Esophagus squamous epithelium (tissue), 4 donors: ENCODE results near the gene MSH3.

Experiments
- POLR2A ChIP-seq, 4 donors: fragments of 450-650 bp; IDR thresholded peaks; one replicate each; pipeline ENCODE4 v1.6.1; 2017; ENCODE audit warnings: antibody characterized with exemption in 4 of 4, mild to moderate bottlenecking in 4 of 4, moderate library complexity in 3 of 4
- TF ChIP-seq, protein P1 (sequence below), 6 experiments: fragments of 450-650 bp in 4 of 6; fragments of 200-600 bp in 2 of 6; sonication (generic) in 2 of 6; IDR thresholded peaks; one replicate each; pipeline ENCODE4 v1.5.1; 2016 to 2019; ENCODE audit warnings: antibody characterized with exemption in 6 of 6, mild to moderate bottlenecking in 4 of 6, moderate library complexity in 4 of 6

DNA sequence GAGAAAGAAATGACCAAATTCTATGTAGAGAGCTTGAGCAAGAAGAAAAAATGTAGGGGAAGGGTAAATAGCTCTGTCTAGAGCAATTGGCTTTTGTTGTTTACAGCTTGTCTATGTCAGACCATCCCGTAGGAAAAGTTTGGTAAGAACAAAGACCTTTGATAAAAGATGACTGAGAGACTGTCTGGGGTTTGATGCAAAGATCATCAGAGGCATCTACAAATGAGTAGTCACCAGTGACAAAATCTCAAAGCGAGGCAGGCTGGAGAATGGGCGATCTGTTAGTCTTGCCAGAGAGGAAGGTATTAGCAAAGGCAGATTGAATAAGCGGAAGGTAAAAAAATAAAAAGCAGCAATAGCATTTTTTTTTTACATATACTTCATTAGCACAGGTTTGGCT, 180.7 kb downstream of the MSH3 start:
- TF ChIP-seq, protein P1, sequence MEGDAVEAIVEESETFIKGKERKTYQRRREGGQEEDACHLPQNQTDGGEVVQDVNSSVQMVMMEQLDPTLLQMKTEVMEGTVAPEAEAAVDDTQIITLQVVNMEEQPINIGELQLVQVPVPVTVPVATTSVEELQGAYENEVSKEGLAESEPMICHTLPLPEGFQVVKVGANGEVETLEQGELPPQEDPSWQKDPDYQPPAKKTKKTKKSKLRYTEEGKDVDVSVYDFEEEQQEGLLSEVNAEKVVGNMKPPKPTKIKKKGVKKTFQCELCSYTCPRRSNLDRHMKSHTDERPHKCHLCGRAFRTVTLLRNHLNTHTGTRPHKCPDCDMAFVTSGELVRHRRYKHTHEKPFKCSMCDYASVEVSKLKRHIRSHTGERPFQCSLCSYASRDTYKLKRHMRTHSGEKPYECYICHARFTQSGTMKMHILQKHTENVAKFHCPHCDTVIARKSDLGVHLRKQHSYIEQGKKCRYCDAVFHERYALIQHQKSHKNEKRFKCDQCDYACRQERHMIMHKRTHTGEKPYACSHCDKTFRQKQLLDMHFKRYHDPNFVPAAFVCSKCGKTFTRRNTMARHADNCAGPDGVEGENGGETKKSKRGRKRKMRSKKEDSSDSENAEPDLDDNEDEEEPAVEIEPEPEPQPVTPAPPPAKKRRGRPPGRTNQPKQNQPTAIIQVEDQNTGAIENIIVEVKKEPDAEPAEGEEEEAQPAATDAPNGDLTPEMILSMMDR (IDR thresholded peaks at IDR 0.05), result no peak
- TF ChIP-seq POLR2A (IDR thresholded peaks at IDR 0.05), result no peak
